IPS-15b (cell line): ENCODE data around the gene PLCZ1.

Experiments
- H3K27me3 ChIP-seq: one replicate; pipeline ENCODE4 v1.6.1; 2013; ENCODE audit warnings: low read length; ENCODE audit not compliant: control insufficient read depth, insufficient read depth
- H3K36me3 ChIP-seq: one replicate; pipeline ENCODE4 v1.6.1; 2013; ENCODE audit warnings: low read length; ENCODE audit not compliant: control insufficient read depth, insufficient read depth
- H3K4me1 ChIP-seq: one replicate; pipeline ENCODE4 v1.6.1; 2013; ENCODE audit warnings: mild to moderate bottlenecking, low read length; ENCODE audit not compliant: control insufficient read depth, insufficient read depth
- H3K4me3 ChIP-seq: one replicate; pipeline ENCODE4 v1.5.1; 2013; ENCODE audit warnings: low read depth, low read length
- H3K9ac ChIP-seq: one replicate; pipeline ENCODE4 v1.6.1; 2013; ENCODE audit warnings: low read depth, mild to moderate bottlenecking, low read length
- H3K9me3 ChIP-seq: one replicate; pipeline ENCODE4 v1.6.1; 2013; ENCODE audit warnings: mild to moderate bottlenecking, low read length; ENCODE audit not compliant: control insufficient read depth, insufficient read depth

The PLCZ1 gene

DNA sequence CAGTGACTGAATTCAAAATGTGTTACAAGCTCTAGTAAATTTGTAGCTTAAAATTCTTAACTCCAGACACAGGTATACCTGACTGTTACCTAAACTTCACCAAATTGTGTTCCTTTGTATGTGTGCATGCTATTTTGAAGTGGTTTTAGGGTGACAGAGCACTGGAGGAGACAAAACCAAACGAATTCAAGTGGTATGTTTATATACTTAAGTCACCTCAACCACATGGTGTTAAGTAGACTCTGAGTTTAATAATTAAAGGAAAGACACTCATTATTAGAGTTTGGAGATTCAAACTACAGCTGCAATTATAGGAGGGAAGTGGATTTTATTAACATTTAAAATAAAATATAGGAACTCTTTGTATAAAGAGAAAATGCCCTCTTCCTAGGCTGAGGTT, 84.3 kb downstream of the PLCZ1 start:
- no peaks in the 10 kb centered on the region for H3K36me3 ChIP-seq

DNA sequence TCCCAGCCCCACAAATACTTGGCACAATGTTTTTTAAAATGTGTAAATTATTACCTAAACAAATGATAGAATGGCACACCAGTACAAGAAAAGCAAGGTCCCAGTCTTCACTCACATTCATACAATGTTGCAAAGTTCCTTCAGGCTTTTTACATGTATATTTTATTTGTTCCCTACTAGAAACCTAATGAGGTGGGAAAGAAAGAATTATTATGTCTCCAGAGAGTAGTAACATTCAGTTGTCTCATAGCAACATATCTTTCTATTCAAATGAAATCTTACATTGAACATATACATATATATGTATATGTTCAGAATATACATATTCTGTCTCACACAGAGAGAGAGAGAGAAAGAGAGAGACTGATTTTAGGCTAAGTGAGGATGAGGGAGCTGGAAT, 85.2 kb downstream of the PLCZ1 start:
- H3K4me1 ChIP-seq, result no peaks in the 10 kb centered on the region
- no peak overlapping the region for H3K9ac ChIP-seq
- no peaks in the 10 kb centered on the region for H3K9me3 ChIP-seq
- no peaks in the 10 kb centered on the region for H3K27me3 ChIP-seq
- no peaks in the 10 kb centered on the region for H3K36me3 ChIP-seq
- no peak overlapping the region for H3K4me3 ChIP-seq

More for the DNA sequence above, 84.3 kb downstream of the PLCZ1 start:
- no peaks in the 10 kb centered on the region for H3K9me3 ChIP-seq
- no peaks in the 10 kb centered on the region for H3K4me1 ChIP-seq
- no peak overlapping the region for H3K4me3 ChIP-seq
- H3K9ac ChIP-seq, result no peak overlapping the region
- H3K27me3 ChIP-seq, result no peaks in the 10 kb centered on the region

- Histone ChIP-seq H3K4me3 (no peak overlapping the region), H3K36me3 (no peaks in the 10 kb centered on the region), H3K4me1 (no peaks in the 10 kb centered on the region), H3K27me3 (no peaks in the 10 kb centered on the region), H3K9me3 (no peaks in the 10 kb centered on the region), H3K9ac (no peak overlapping the region)
These were observed 86.3 kb downstream of the PLCZ1 start for GRCh38 chr12:18651525-18651924.

GRCh38 chr12:18646286-18646890, 91.4 kb downstream of the PLCZ1 start:
- no peak overlapping the region for H3K9ac ChIP-seq
- no peaks in the 10 kb centered on the region for H3K36me3 ChIP-seq

GRCh38 chr12:18644564-18644963, 93.2 kb downstream of the PLCZ1 start:
- no peaks in the 10 kb centered on the region for H3K36me3 ChIP-seq
- H3K9ac ChIP-seq, result no peak overlapping the region
- no peaks in the 10 kb centered on the region for H3K4me1 ChIP-seq
- H3K9me3 ChIP-seq, result no peaks in the 10 kb centered on the region
- H3K4me3 ChIP-seq, result no peak overlapping the region
- H3K27me3 ChIP-seq, result no peaks in the 10 kb centered on the region

More at GRCh38 chr12:18646286-18646890, 91.4 kb downstream of the PLCZ1 start:
- Histone ChIP-seq H3K27me3 (no peaks in the 10 kb centered on the region), H3K9me3 (no peaks in the 10 kb centered on the region), H3K4me3 (no peak overlapping the region), H3K4me1 (no peaks in the 10 kb centered on the region)

DNA sequence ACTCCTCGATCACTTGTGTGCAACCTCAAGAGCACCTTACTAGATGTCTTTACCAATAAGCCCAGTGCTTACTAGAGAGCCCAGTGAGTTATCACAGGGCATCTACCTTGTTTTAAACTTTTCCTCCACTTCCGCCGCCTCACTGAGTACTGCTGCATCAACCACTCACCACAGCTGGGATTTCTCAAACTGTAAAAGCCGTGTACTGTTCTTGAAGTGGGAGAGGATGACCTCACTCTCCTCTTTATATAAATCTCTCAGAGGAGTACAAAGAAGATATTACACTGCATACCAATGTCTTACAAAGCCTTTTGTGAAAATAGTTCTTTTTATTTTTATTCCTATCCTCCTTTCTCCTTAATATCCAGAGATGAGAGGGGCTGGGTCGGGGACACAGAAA, 94.1 kb downstream of the PLCZ1 start:
- no peak overlapping the region for H3K9ac ChIP-seq
- H3K36me3 ChIP-seq, result no peaks in the 10 kb centered on the region
- no peaks in the 10 kb centered on the region for H3K4me1 ChIP-seq
- H3K4me3 ChIP-seq, result no peak overlapping the region
- no peaks in the 10 kb centered on the region for H3K9me3 ChIP-seq
- no peaks in the 10 kb centered on the region for H3K27me3 ChIP-seq

DNA sequence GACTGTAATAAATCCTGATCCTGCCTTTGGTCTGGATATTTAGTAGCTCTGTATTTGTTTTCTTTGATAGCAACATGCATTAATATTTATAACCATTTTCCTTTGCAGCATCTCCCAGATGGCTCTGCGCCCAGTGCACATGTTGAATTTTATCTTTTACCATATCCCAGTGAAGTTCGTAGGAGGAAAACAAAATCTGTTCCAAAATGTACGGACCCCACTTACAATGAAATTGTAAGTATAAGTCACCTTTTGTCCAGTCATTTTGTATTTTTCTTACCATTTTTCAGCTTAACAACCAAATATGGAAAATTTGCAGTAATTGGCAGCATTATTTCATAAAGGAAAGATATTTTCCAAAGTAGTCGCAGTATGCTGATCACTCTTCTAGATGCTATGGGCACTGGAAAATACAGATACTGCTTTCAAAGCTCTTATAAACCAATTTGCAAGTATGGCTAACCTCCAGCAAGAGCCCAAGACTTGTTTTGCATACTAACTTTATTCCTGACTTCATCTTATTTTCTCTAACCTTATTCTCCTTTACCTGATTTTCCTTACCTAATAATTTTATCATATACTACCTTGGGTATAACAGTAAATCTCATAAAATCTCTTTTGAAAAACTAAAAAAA, 97.4 kb downstream of the PLCZ1 start:
- no peak overlapping the region for H3K9ac ChIP-seq
- H3K27me3 ChIP-seq, result no peaks in the 10 kb centered on the region
- no peaks in the 10 kb centered on the region for H3K9me3 ChIP-seq
- no peak overlapping the region for H3K4me3 ChIP-seq
- H3K4me1 ChIP-seq, result no peaks in the 10 kb centered on the region
- H3K36me3 ChIP-seq, result no peaks in the 10 kb centered on the region

GRCh38 chr12:18634382-18634781, 103.4 kb downstream of the PLCZ1 start:
- Histone ChIP-seq H3K4me3 (no peak overlapping the region), H3K9me3 (no peaks in the 10 kb centered on the region), H3K27me3 (no peaks in the 10 kb centered on the region), H3K9ac (no peak overlapping the region), H3K4me1 (no peaks in the 10 kb centered on the region), H3K36me3 (no peaks in the 10 kb centered on the region)
